Measurements from ENCODE around the gene HAUS6. TPM values are rescaled to one million over a fixed set of nuclear protein-coding genes. Genes with fewer than 3 reads are reported as not detected.
"Not testable (repeated sequence)": the region's sequence is repeated elsewhere in the genome, so short reads cannot be mapped to it uniquely, and the experiment has no call there.

Gene HAUS6
- total RNA-seq, 1 donor from 2014 or later, result 36.2 TPM

DNA sequence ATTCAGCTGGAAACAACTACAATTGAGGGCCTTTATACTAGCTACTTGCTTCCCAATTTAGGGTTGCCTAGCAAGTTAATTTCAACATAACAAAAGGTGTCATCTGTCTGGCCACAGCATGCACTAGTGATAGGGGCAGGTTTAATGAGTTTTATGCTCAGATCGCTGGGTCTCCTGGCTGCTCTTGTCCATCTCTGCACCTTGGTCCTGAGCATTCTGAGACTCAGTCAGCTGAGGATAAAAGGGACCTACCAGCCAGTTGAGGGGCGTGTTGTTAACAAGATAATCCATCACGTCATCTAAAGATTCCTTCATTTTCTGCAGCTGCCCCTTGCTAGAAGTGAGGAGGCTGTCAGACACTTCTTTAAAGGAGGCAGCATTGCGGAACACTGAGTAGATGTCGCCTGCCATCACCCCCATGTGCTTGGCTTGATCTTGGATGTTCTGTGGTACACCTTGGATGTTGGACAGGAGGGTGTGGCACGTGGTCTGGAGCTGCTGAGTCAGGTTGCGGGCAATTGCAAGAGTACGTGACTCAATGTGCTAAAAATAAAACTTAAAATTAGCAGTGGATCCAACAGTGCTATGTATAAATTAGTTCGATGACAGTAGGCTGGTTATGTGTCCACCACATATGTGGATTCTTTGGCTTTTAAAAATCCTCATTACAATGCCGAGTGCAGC is 13.5 kb upstream of the HAUS6 start:
- H3K9me3 Mint-ChIP-seq, result no peaks in the 10 kb centered on the region
- no peak overlapping the region for H3K4me3 Mint-ChIP-seq
- H3K4me1 Mint-ChIP-seq, result no peaks in the 10 kb centered on the region
- H3K36me3 Mint-ChIP-seq (ENCODE audit: low read depth), result peaks cover 33% of the 10 kb centered on the region
- TF ChIP-seq, protein P1, sequence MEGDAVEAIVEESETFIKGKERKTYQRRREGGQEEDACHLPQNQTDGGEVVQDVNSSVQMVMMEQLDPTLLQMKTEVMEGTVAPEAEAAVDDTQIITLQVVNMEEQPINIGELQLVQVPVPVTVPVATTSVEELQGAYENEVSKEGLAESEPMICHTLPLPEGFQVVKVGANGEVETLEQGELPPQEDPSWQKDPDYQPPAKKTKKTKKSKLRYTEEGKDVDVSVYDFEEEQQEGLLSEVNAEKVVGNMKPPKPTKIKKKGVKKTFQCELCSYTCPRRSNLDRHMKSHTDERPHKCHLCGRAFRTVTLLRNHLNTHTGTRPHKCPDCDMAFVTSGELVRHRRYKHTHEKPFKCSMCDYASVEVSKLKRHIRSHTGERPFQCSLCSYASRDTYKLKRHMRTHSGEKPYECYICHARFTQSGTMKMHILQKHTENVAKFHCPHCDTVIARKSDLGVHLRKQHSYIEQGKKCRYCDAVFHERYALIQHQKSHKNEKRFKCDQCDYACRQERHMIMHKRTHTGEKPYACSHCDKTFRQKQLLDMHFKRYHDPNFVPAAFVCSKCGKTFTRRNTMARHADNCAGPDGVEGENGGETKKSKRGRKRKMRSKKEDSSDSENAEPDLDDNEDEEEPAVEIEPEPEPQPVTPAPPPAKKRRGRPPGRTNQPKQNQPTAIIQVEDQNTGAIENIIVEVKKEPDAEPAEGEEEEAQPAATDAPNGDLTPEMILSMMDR (conservative IDR thresholded peaks at IDR 0.05), result no peak
- no peak for DNase-seq (ENCODE audit: low read depth, low spot score)
- no peak overlapping the region for H3K27ac Mint-ChIP-seq (ENCODE audit: unreplicated experiment)
- no peaks in the 10 kb centered on the region for H3K27me3 Mint-ChIP-seq (ENCODE audit: low read depth)

DNA sequence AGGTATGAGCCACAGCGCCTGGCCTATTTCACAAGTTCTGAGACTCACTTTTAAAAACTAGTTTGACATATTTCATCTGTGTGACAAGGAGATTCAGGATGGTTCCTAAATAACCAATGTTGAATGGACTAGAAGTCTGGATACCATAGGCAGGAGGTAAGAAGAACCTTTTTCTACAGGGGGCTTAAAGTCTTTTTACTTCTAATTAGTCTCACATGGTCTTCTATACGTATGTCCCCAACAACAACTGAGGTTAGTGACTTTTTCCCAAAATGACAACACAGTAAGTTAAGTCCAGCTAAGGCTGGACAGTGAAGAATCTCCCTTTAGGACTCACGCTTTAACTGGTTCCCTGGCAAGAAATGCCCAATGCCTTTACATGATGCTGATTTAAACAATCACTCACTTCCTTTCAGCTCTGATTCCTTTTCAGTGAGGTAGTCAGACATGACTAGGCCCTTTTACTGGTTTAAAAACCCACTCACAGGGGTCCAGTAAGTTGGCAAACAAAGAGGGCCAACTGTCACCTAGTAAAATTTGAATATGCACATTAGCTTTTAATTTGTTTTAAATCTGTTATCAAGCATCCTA is 12.1 kb upstream of the HAUS6 start:
- H3K4me1 Mint-ChIP-seq, result no peaks in the 10 kb centered on the region
- H3K36me3 Mint-ChIP-seq (ENCODE audit: low read depth), result peaks cover 26% of the 10 kb centered on the region

DNA sequence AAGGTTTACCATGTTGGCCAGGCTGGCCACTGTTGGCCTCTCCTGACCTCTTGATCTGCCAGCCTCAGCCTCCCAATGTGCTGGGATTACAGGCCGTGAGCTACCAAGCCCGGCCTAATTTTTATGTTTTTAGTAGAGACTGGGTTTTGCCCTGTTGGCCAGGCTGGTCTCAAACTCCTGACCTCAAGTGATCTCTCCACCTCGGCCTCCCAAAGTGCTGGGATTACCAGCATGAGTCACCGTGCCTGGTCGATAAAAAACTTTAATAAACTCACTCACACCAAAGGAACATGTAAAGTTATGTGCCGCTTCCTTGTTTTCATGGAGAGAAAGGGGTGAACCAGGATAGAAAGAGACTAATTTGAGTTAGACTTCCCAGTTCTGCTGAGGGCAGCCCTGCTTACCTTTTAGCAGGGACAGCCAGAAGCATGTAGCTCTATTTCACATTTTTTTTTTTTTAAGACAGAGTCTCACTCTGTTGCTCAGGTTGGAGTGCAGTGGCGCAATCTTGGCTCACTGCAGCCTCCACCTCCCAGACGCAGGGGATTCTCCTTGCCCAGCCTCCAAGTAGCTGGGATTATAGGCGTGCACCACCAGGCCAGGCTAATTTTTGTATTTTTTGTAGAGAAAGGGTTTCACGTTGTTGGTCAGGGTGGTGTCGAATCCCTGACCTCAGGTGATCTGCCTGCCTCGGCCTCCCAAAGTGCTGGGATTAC is 11.4 kb upstream of the HAUS6 start:
- no peaks in the 10 kb centered on the region for H3K27me3 Mint-ChIP-seq (ENCODE audit: low read depth)
- no peak overlapping the region for H3K27ac Mint-ChIP-seq (ENCODE audit: unreplicated experiment)
- H3K36me3 Mint-ChIP-seq (ENCODE audit: low read depth), result peaks cover 22% of the 10 kb centered on the region
- no peak for DNase-seq (ENCODE audit: low read depth, low spot score)
- H3K4me3 Mint-ChIP-seq, result no peak overlapping the region
- H3K4me1 Mint-ChIP-seq, result no peaks in the 10 kb centered on the region
- TF ChIP-seq, protein P1 (conservative IDR thresholded peaks at IDR 0.05), result no peak
- H3K9me3 Mint-ChIP-seq, result no peaks in the 10 kb centered on the region

More for the DNA sequence above, 12.1 kb upstream of the HAUS6 start:
- TF ChIP-seq, protein P1 (conservative IDR thresholded peaks at IDR 0.05), result no peak
- H3K27me3 Mint-ChIP-seq (ENCODE audit: low read depth), result no peaks in the 10 kb centered on the region
- DNase-seq (ENCODE audit: low read depth, low spot score), result no peak
- no peak overlapping the region for H3K27ac Mint-ChIP-seq (ENCODE audit: unreplicated experiment)
- no peaks in the 10 kb centered on the region for H3K9me3 Mint-ChIP-seq
- no peak overlapping the region for H3K4me3 Mint-ChIP-seq

DNA sequence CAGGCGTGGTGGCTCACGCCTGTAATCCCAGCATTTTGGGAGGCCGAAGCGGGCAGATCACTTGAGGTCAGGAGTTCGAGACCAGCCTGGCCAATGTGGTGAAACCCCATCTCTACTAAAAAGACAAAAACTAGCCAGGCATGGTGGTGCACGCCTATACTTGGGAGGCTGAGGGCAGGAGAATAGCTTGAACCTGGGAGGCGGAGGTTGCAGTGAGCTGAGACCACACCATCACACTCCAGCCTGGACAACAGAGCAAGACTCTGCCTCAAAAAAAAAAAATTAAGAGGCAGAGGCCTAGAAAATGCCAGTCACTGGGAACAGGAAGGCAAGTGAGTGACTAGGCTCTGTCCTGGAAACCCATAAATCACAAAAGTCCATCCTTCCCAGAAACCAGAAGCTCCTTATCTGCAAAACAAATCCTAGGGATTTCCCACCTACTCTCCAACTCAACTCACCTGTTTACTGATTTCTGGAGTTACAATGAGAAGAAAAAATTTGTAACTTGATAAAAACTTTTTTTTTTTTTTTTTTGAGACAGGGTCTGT is 10.4 kb upstream of the HAUS6 start:
- not testable (repeated sequence) for H3K27me3 Mint-ChIP-seq (ENCODE audit: low read depth); H3K9me3 Mint-ChIP-seq; H3K27ac Mint-ChIP-seq (ENCODE audit: unreplicated experiment); DNase-seq (ENCODE audit: low read depth, low spot score); H3K4me3 Mint-ChIP-seq; H3K4me1 Mint-ChIP-seq
- H3K36me3 Mint-ChIP-seq (ENCODE audit: low read depth), result peaks cover 20% of the 10 kb centered on the region

DNA sequence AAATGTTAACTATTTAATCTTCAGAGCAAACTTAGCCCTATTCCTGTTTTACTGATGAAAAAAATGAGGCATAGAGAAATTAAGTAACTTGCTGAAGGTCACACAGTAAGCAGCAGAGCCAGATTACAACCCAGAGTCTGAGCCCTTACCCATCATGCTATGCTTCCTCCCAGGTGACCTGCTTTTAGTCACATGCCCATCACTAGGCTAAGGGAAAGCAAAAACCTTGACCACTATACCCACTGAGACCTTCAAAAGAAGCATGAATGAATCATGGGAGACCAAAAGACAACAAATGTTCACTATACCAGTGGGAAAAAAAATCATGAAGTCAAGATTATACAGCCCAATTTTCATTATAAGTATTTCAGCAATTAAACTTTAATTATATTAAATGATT is 5.3 kb upstream of the HAUS6 start:
- no peak for DNase-seq (ENCODE audit: low read depth, low spot score)
- H3K27ac Mint-ChIP-seq (ENCODE audit: unreplicated experiment), result no peak overlapping the region
- peaks cover 9% of the 10 kb centered on the region for H3K4me1 Mint-ChIP-seq
- no peaks in the 10 kb centered on the region for H3K9me3 Mint-ChIP-seq
- H3K27me3 Mint-ChIP-seq (ENCODE audit: low read depth), result no peaks in the 10 kb centered on the region
- H3K36me3 Mint-ChIP-seq (ENCODE audit: low read depth), result no peaks in the 10 kb centered on the region
- TF ChIP-seq, protein P1 (conservative IDR thresholded peaks at IDR 0.05), result no peak
- no peak overlapping the region for H3K4me3 Mint-ChIP-seq

Measured in neural crest cell (in vitro differentiated cells).